GM12892 (cell line): Measurements from ENCODE around the gene MRPS18A.
"Not testable (repeated sequence)": the region's sequence is repeated elsewhere in the genome, so short reads cannot be mapped to it uniquely, and the experiment has no call there.

ENCODE experiments used
- DNase-seq: peaks from one replicate; pipeline ENCODE4 v3.0.0; 2011; ENCODE audit not compliant: insufficient read length
- FAIRE-seq: peaks from 2 replicates; lab custom pipeline; 2011; peaks lifted over from hg19 to GRCh38; lab: Jason Lieb, UNC
- POLR2A ChIP-seq: IDR thresholded peaks from 2 replicates; pipeline ENCODE4 v1.6.1; 2011; ENCODE audit warnings: low read depth, low read length, control low read depth
- POLR2AphosphoS5 ChIP-seq: IDR thresholded peaks from 2 replicates; pipeline ENCODE4 v1.6.1; 2011; ENCODE audit warnings: low read depth, low read length, control low read depth
- TAF1 ChIP-seq: IDR thresholded peaks from 2 replicates; pipeline ENCODE4 v1.6.1; 2011; ENCODE audit warnings: low read depth, mild to moderate bottlenecking, control low read depth, low read length, borderline replicate concordance

The MRPS18A gene

GRCh38 chr6:43671011-43671800 is 16.4 kb downstream of the MRPS18A start:
- FAIRE-seq (no peak), DNase-seq (no peak)
- TF ChIP-seq TAF1 (no peak), POLR2AphosphoS5 (no peak), POLR2A (no peak)

GRCh38 chr6:43670623-43670986 is 17.0 kb downstream of the MRPS18A start:
- peak; percentile 10; the same call in 1 of the 2 replicates for TF ChIP-seq POLR2A
- TF ChIP-seq POLR2AphosphoS5, result no peak; the same call in 1 of the 2 replicates
- TF ChIP-seq TAF1, result no peak
- DNase-seq (no peak), FAIRE-seq (no peak)

- TF ChIP-seq TAF1, result no peak
- no peak for TF ChIP-seq POLR2AphosphoS5
- no peak; the same call in 1 of the 2 replicates for TF ChIP-seq POLR2A
- DNase-seq (no peak), FAIRE-seq (no peak)
Measured at GRCh38 chr6:43669922-43670622, 17.5 kb downstream of the MRPS18A start.

GRCh38 chr6:43669050-43669921 is 18.3 kb downstream of the MRPS18A start:
- FAIRE-seq (no peak), DNase-seq (no peak)
- TF ChIP-seq POLR2AphosphoS5 (peak; percentile 43; the same call in 1 of the 2 replicates), POLR2A (no peak; the same call in 1 of the 2 replicates)

- TF ChIP-seq TAF1 (no peak), POLR2A (peak; percentile 38; the same call in 1 of the 2 replicates), POLR2AphosphoS5 (peak; percentile 38; the same call in 1 of the 2 replicates)
- DNase-seq, result peak; percentile 63
- peak; percentile 90 for FAIRE-seq
Measured at GRCh38 chr6:43668151-43669028, 19.2 kb downstream of the MRPS18A start.

GRCh38 chr6:43667245-43668150 is 20.1 kb downstream of the MRPS18A start:
- FAIRE-seq (peak; percentile 96), DNase-seq (peak; percentile 74)
- TF ChIP-seq POLR2AphosphoS5 (peak; percentile 55; the same call in 1 of the 2 replicates), TAF1 (no peak), POLR2A (0 out of 2 replicates have a peak, but pooled peaks have one; percentile 42)

GRCh38 chr6:43666196-43666920 is 21.2 kb downstream of the MRPS18A start:
- TF ChIP-seq POLR2AphosphoS5 (no peak), POLR2A (no peak), TAF1 (no peak)
- DNase-seq (no peak), FAIRE-seq (no peak)

GRCh38 chr6:43665376-43665775 is 22.2 kb downstream of the MRPS18A start:
- TF ChIP-seq POLR2A, result no peak
- no peak for DNase-seq
- FAIRE-seq, result no peak

GRCh38 chr6:43662948-43663347 is 24.6 kb downstream of the MRPS18A start:
- not testable (repeated sequence) for DNase-seq, FAIRE-seq
